ENCODE measurements around the gene AAMP.

AAMP gene

GRCh38 chr2:218257390-218257981 is 12.5 kb downstream of the AAMP start:
- no peak overlapping the region for H3K27ac ChIP-seq (ENCODE audit: low read length, poor library complexity, severe bottlenecking)
- H3K18ac ChIP-seq (ENCODE audit: low read depth in 1 of 2, low read length in 2 of 2), result no peak overlapping the region
- H2BK15ac ChIP-seq (ENCODE audit: low read depth, poor library complexity, severe bottlenecking), result no peak overlapping the region
- no peak overlapping the region for H3K23ac ChIP-seq (ENCODE audit: low read length in 2 of 2)
- H3K4ac ChIP-seq (ENCODE audit: low read depth in 1 of 2, low read length in 2 of 2), result no peak overlapping the region
- H2BK12ac ChIP-seq (ENCODE audit: low read length in 2 of 2), result no peak overlapping the region
- H2AFZ ChIP-seq (ENCODE audit: low read depth, low read length), result no peak overlapping the region
- no peak overlapping the region for H3K9ac ChIP-seq (ENCODE audit: low read length)
- 80% methylated on average over 8 of the region's 8 CpGs for WGBS
- H3K36me3 ChIP-seq (ENCODE audit: control insufficient read depth in 1 of 2, insufficient read depth in 2 of 2, low read depth in 1 of 2, low read length in 2 of 2), result peaks cover 41 to 48% of the 10 kb centered on the region in 2 experiments
- no peak overlapping the region for H3K4me3 ChIP-seq (ENCODE audit: insufficient read depth in 1 of 2, low read depth in 1 of 2, low read length in 2 of 2)
- no peaks in the 10 kb centered on the region for H3K27me3 ChIP-seq (ENCODE audit: control insufficient read depth in 1 of 2, insufficient read depth in 1 of 2, low read length in 2 of 2)
- H2AK5ac ChIP-seq (ENCODE audit: low read length, severe bottlenecking), result no peak overlapping the region
- H4K8ac ChIP-seq (ENCODE audit: low read length), result no peak overlapping the region
- H2BK120ac ChIP-seq (ENCODE audit: low read depth, low read length), result no peak overlapping the region
- no peak overlapping the region for H2BK5ac ChIP-seq (ENCODE audit: low read depth, low read length, poor library complexity, severe bottlenecking)
- no peaks in the 10 kb centered on the region for H3K9me3 ChIP-seq (ENCODE audit: control insufficient read depth, low read length)
- H4K91ac ChIP-seq (ENCODE audit: low read length), result no peak overlapping the region
- no peak overlapping the region for H3K4me2 ChIP-seq (ENCODE audit: low read length, poor library complexity, severe bottlenecking)
- no peak overlapping the region for H3K14ac ChIP-seq (ENCODE audit: low read length in 2 of 2)
- H3K4me1 ChIP-seq (ENCODE audit: control insufficient read depth, insufficient read depth, low read depth, low read length), result peaks cover 35% of the 10 kb centered on the region
- no peak for DNase-seq
- peaks cover 12% of the 10 kb centered on the region for H3K79me1 ChIP-seq (replicated peaks; ENCODE audit: low read length, poor library complexity, severe bottlenecking)

- Histone ChIP-seq H3K27me3 (ENCODE audit: control insufficient read depth in 1 of 2, insufficient read depth in 1 of 2, low read length in 2 of 2) (no peaks in the 10 kb centered on the region), H4K91ac (ENCODE audit: low read length) (no peak overlapping the region), H2BK12ac (ENCODE audit: low read length in 2 of 2) (no peak overlapping the region), H3K4me1 (ENCODE audit: control insufficient read depth, insufficient read depth, low read depth, low read length) (peaks cover 31% of the 10 kb centered on the region), H2BK15ac (ENCODE audit: low read depth, poor library complexity, severe bottlenecking) (no peak overlapping the region), H3K9me3 (ENCODE audit: control insufficient read depth, low read length) (no peaks in the 10 kb centered on the region), H3K9ac (ENCODE audit: low read length) (no peak overlapping the region), H3K18ac (ENCODE audit: low read depth in 1 of 2, low read length in 2 of 2) (no peak overlapping the region), H3K14ac (ENCODE audit: low read length in 2 of 2) (no peak overlapping the region), H3K4me3 (ENCODE audit: insufficient read depth in 1 of 2, low read depth in 1 of 2, low read length in 2 of 2) (no peak overlapping the region), H3K79me1 (replicated peaks; ENCODE audit: low read length, poor library complexity, severe bottlenecking) (peaks cover 12% of the 10 kb centered on the region), H2AK5ac (ENCODE audit: low read length, severe bottlenecking) (no peak overlapping the region), H3K23ac (ENCODE audit: low read length in 2 of 2) (no peak overlapping the region), H4K8ac (ENCODE audit: low read length) (no peak overlapping the region), H3K4ac (ENCODE audit: low read depth in 1 of 2, low read length in 2 of 2) (no peak overlapping the region), H2AFZ (ENCODE audit: low read depth, low read length) (no peak overlapping the region), H2BK120ac (ENCODE audit: low read depth, low read length) (no peak overlapping the region), H3K27ac (ENCODE audit: low read length, poor library complexity, severe bottlenecking) (no peak overlapping the region), H3K4me2 (ENCODE audit: low read length, poor library complexity, severe bottlenecking) (no peak overlapping the region), H2BK5ac (ENCODE audit: low read depth, low read length, poor library complexity, severe bottlenecking) (no peak overlapping the region), H3K36me3 (ENCODE audit: control insufficient read depth in 1 of 2, insufficient read depth in 2 of 2, low read depth in 1 of 2, low read length in 2 of 2) (peaks cover 41 to 55% of the 10 kb centered on the region in 2 experiments)
- 97% methylated on average over 12 of the region's 13 CpGs for WGBS
- no peak for DNase-seq
Observed at GRCh38 chr2:218256612-218257350, 13.2 kb downstream of the AAMP start.

GRCh38 chr2:218255446-218255845 is 14.5 kb downstream of the AAMP start:
- Histone ChIP-seq H3K27me3 (ENCODE audit: control insufficient read depth in 1 of 2, insufficient read depth in 1 of 2, low read length in 2 of 2) (no peaks in the 10 kb centered on the region), H3K4me3 (ENCODE audit: insufficient read depth in 1 of 2, low read depth in 1 of 2, low read length in 2 of 2) (no peak overlapping the region), H3K36me3 (ENCODE audit: control insufficient read depth in 1 of 2, insufficient read depth in 2 of 2, low read depth in 1 of 2, low read length in 2 of 2) (peaks cover 52 to 68% of the 10 kb centered on the region in 2 experiments), H2AFZ (ENCODE audit: low read depth, low read length) (no peak overlapping the region), H2BK120ac (ENCODE audit: low read depth, low read length) (no peak overlapping the region), H2BK15ac (ENCODE audit: low read depth, poor library complexity, severe bottlenecking) (no peak overlapping the region), H2AK5ac (ENCODE audit: low read length, severe bottlenecking) (no peak overlapping the region), H3K18ac (ENCODE audit: low read depth in 1 of 2, low read length in 2 of 2) (no peak overlapping the region), H3K4ac (ENCODE audit: low read depth in 1 of 2, low read length in 2 of 2) (no peak overlapping the region), H3K23ac (ENCODE audit: low read length in 2 of 2) (no peak overlapping the region), H3K27ac (ENCODE audit: low read length, poor library complexity, severe bottlenecking) (no peak overlapping the region), H3K79me1 (replicated peaks; ENCODE audit: low read length, poor library complexity, severe bottlenecking) (peaks cover 14% of the 10 kb centered on the region), H3K9ac (ENCODE audit: low read length) (peak overlapping the region; percentile 77), H3K9me3 (ENCODE audit: control insufficient read depth, low read length) (no peaks in the 10 kb centered on the region), H4K91ac (ENCODE audit: low read length) (no peak overlapping the region), H3K14ac (ENCODE audit: low read length in 2 of 2) (no peak overlapping the region), H3K4me2 (ENCODE audit: low read length, poor library complexity, severe bottlenecking) (no peak overlapping the region), H2BK12ac (ENCODE audit: low read length in 2 of 2) (no peak overlapping the region), H4K8ac (ENCODE audit: low read length) (no peak overlapping the region), H3K4me1 (ENCODE audit: control insufficient read depth, insufficient read depth, low read depth, low read length) (peaks cover 18% of the 10 kb centered on the region), H2BK5ac (ENCODE audit: low read depth, low read length, poor library complexity, severe bottlenecking) (no peak overlapping the region)
- WGBS, result 73% methylated on average over 6 of the region's 6 CpGs
- DNase-seq, result peak; percentile 75

GRCh38 chr2:218253232-218253625 is 16.7 kb downstream of the AAMP start:
- peaks cover 3% of the 10 kb centered on the region for H3K4me1 ChIP-seq (ENCODE audit: control insufficient read depth, insufficient read depth, low read depth, low read length)
- no peak overlapping the region for H2AFZ ChIP-seq (ENCODE audit: low read depth, low read length)
- DNase-seq, result no peak
- no peak overlapping the region for H3K4me2 ChIP-seq (ENCODE audit: low read length, poor library complexity, severe bottlenecking)
- H2BK15ac ChIP-seq (ENCODE audit: low read depth, poor library complexity, severe bottlenecking), result no peak overlapping the region
- H3K27ac ChIP-seq (ENCODE audit: low read length, poor library complexity, severe bottlenecking), result no peak overlapping the region
- H3K4me3 ChIP-seq (ENCODE audit: insufficient read depth in 1 of 2, low read depth in 1 of 2, low read length in 2 of 2), result no peak overlapping the region
- H3K18ac ChIP-seq (ENCODE audit: low read depth in 1 of 2, low read length in 2 of 2), result no peak overlapping the region
- peaks cover 74 to 91% of the 10 kb centered on the region in 2 experiments for H3K36me3 ChIP-seq (ENCODE audit: control insufficient read depth in 1 of 2, insufficient read depth in 2 of 2, low read depth in 1 of 2, low read length in 2 of 2)
- H3K9ac ChIP-seq (ENCODE audit: low read length), result peak overlapping the region; percentile 68
- H4K8ac ChIP-seq (ENCODE audit: low read length), result no peak overlapping the region
- H3K23ac ChIP-seq (ENCODE audit: low read length in 2 of 2), result no peak overlapping the region
- H2AK5ac ChIP-seq (ENCODE audit: low read length, severe bottlenecking), result no peak overlapping the region
- no peak overlapping the region for H3K4ac ChIP-seq (ENCODE audit: low read depth in 1 of 2, low read length in 2 of 2)
- no peak overlapping the region for H2BK120ac ChIP-seq (ENCODE audit: low read depth, low read length)
- no peak overlapping the region for H3K14ac ChIP-seq (ENCODE audit: low read length in 2 of 2)
- no peak overlapping the region for H4K91ac ChIP-seq (ENCODE audit: low read length)
- H3K79me1 ChIP-seq (replicated peaks; ENCODE audit: low read length, poor library complexity, severe bottlenecking), result peaks cover 30% of the 10 kb centered on the region
- no peaks in the 10 kb centered on the region for H3K9me3 ChIP-seq (ENCODE audit: control insufficient read depth, low read length)
- H3K27me3 ChIP-seq (ENCODE audit: control insufficient read depth in 1 of 2, insufficient read depth in 1 of 2, low read length in 2 of 2), result no peaks in the 10 kb centered on the region
- H2BK12ac ChIP-seq (ENCODE audit: low read length in 2 of 2), result no peak overlapping the region
- 94% methylated on average over 5 of the region's 5 CpGs for WGBS
- no peak overlapping the region for H2BK5ac ChIP-seq (ENCODE audit: low read depth, low read length, poor library complexity, severe bottlenecking)
